RWPE2 (cell line): ENCODE measurements around the gene GNGT2.
A peak's percentile ranks its signal among the peaks of the same experiment; 100 is the strongest.

ENCODE experiments used
- ATAC-seq: fragments of 200-7000 bp; cut with Tn5 transposase; 3 replicates; pipeline ENCODE4 v1.9.1; 2021; ENCODE audit warnings: low read depth
- DNase-seq: peaks from one replicate; pipeline ENCODE4 v3.0.0-alpha.2; 2020; ENCODE audit warnings: low spot score
- H3K27ac ChIP-seq: fragments of 450-650 bp; 2 replicates; pipeline ENCODE4 v1.5.1; 2017; ENCODE audit warnings: mild to moderate bottlenecking; ENCODE audit not compliant: poor library complexity, severe bottlenecking
- H3K27me3 ChIP-seq: fragments of 250-450 bp; sonication (Bioruptor Pico); 2 replicates; pipeline ENCODE4 v1.5.1; 2021; ENCODE audit warnings: mild to moderate bottlenecking, moderate library complexity; ENCODE audit not compliant: insufficient read depth, poor library complexity, severe bottlenecking
- H3K36me3 ChIP-seq: fragments of 250-450 bp; sonication (Bioruptor Pico); 2 replicates; pipeline ENCODE4 v1.5.1; 2020; ENCODE audit warnings: low read depth, mild to moderate bottlenecking, moderate library complexity
- H3K4me1 ChIP-seq: fragments of 250-450 bp; sonication (Bioruptor Pico); 2 replicates; pipeline ENCODE4 v1.5.1; 2021; ENCODE audit warnings: mild to moderate bottlenecking, moderate library complexity; ENCODE audit not compliant: insufficient read depth, poor library complexity, severe bottlenecking
- H3K4me3 ChIP-seq: fragments of 250-450 bp; sonication (Bioruptor Pico); 2 replicates; pipeline ENCODE4 v1.5.1; 2021; ENCODE audit warnings: mild to moderate bottlenecking, moderate library complexity; ENCODE audit not compliant: severe bottlenecking
- H3K9me3 ChIP-seq: fragments of 250-450 bp; sonication (Bioruptor Pico); 2 replicates; pipeline ENCODE4 v1.5.1; 2021; ENCODE audit warnings: mild to moderate bottlenecking, moderate library complexity; ENCODE audit not compliant: severe bottlenecking
- CTCF ChIP-seq: fragments of 450-650 bp; IDR thresholded peaks from one replicate; pipeline ENCODE4 v1.5.1; 2017; ENCODE audit warnings: mild to moderate bottlenecking, moderate library complexity; ENCODE audit not compliant: poor library complexity, severe bottlenecking

The GNGT2 gene

GRCh38 chr17:49223168-49223516 lies 12.8 kb upstream of the GNGT2 start:
- Histone ChIP-seq H3K27ac (no peak overlapping the region), H3K9me3 (no peaks in the 10 kb centered on the region), H3K27me3 (peaks cover 47% of the 10 kb centered on the region), H3K36me3 (no peaks in the 10 kb centered on the region), H3K4me1 (no peaks in the 10 kb centered on the region), H3K4me3 (no peak overlapping the region)
- no peak for ATAC-seq
- DNase-seq, result no peak
- no peak for TF ChIP-seq CTCF

GRCh38 chr17:49219987-49220386 lies 9.6 kb upstream of the GNGT2 start:
- no peaks in the 10 kb centered on the region for H3K9me3 ChIP-seq
- no peak overlapping the region for H3K4me3 ChIP-seq
- H3K27ac ChIP-seq, result no peak overlapping the region
- DNase-seq (no peak), ATAC-seq (no peak)
- H3K4me1 ChIP-seq, result no peaks in the 10 kb centered on the region
- H3K36me3 ChIP-seq, result no peaks in the 10 kb centered on the region
- no peak for TF ChIP-seq CTCF
- peaks cover 31% of the 10 kb centered on the region for H3K27me3 ChIP-seq

- Histone ChIP-seq H3K27ac (no peak overlapping the region), H3K27me3 (peaks cover 23% of the 10 kb centered on the region), H3K36me3 (no peaks in the 10 kb centered on the region), H3K4me1 (no peaks in the 10 kb centered on the region), H3K9me3 (no peaks in the 10 kb centered on the region), H3K4me3 (no peak overlapping the region)
- DNase-seq, result no peak
- ATAC-seq, result no peak
- TF ChIP-seq CTCF, result peak; percentile 8
These were observed 8.9 kb upstream of the GNGT2 start for GRCh38 chr17:49218941-49219913.

GRCh38 chr17:49217651-49218413 lies 7.5 kb upstream of the GNGT2 start:
- Histone ChIP-seq H3K27ac (no peak overlapping the region), H3K36me3 (no peaks in the 10 kb centered on the region), H3K4me3 (no peak overlapping the region), H3K9me3 (no peaks in the 10 kb centered on the region), H3K27me3 (peaks cover 9% of the 10 kb centered on the region), H3K4me1 (no peaks in the 10 kb centered on the region)
- no peak for DNase-seq
- ATAC-seq, result no peak
- no peak for TF ChIP-seq CTCF
